Transverse colon (tissue), 4 donors: ENCODE results near the gene WDR41. TPM values are rescaled to one million over a fixed set of nuclear protein-coding genes. Genes with fewer than 3 reads are reported as not detected.

Source experiments
- DNase-seq: peaks from one replicate; pipeline ENCODE4 v3.0.0-alpha.2; 2019
- H3K27ac ChIP-seq, 4 donors: fragments of 200-600 bp; sonication (generic); 2 replicates each; pipeline ENCODE4 v1.5.1; 2016 to 2018; ENCODE audit warnings: inconsistent platforms in 4 of 4
- H3K27me3 ChIP-seq: fragments of 200-600 bp; sonication (generic); 2 replicates; pipeline ENCODE4 v1.5.1; 2017; ENCODE audit warnings: inconsistent platforms
- H3K36me3 ChIP-seq, 4 donors: fragments of 200-600 bp; sonication (generic); 2 replicates each; pipeline ENCODE4 v1.5.1; 2017 to 2019; ENCODE audit warnings: inconsistent platforms in 4 of 4
- H3K4me1 ChIP-seq, 4 donors: fragments of 200-600 bp; sonication (generic); 2 replicates each; pipeline ENCODE4 v1.5.1; 2017 to 2020; ENCODE audit warnings: inconsistent platforms in 4 of 4
- H3K4me3 ChIP-seq, 4 donors: fragments of 200-600 bp; sonication (generic); 1 replicate in 1 of 4; 2 replicates in 3 of 4; pipeline versions ENCODE4 v1.5.1 to v1.6.1; 2017 to 2019; ENCODE audit warnings: inconsistent platforms in 4 of 4
- H3K9me3 ChIP-seq, 2 donors: fragments of 200-600 bp; sonication (generic); 2 replicates each; pipeline ENCODE4 v1.5.1; 2017 to 2019; ENCODE audit warnings: inconsistent platforms in 2 of 2
- EP300 ChIP-seq: sonication (generic); formaldehyde crosslinking; IDR thresholded peaks from one replicate; pipeline ENCODE4 v1.6.1; 2017; ENCODE audit warnings: antibody characterized with exemption, low read depth
- POLR2A ChIP-seq: fragments of 450-650 bp; IDR thresholded peaks from one replicate; pipeline ENCODE4 v1.6.1; 2016; ENCODE audit warnings: antibody characterized with exemption, mild to moderate bottlenecking, moderate library complexity
- POLR2AphosphoS5 ChIP-seq, 3 donors: sonication (generic); formaldehyde crosslinking; IDR thresholded peaks; one replicate each; pipeline ENCODE4 v1.6.1; 2016; ENCODE audit warnings: antibody characterized with exemption in 3 of 3
- WGBS, 2 donors: methylation state at CpG; one replicate each; pipeline ENCODE4 v1.1.5; 2018; ENCODE audit warnings: low coverage in 1 of 2; 5-methylcytosine and 5-hydroxymethylcytosine counted together
- in situ Hi-C, 4 donors: fragments of 200-750 bp; cut with MboI; loops; one replicate each; pipeline versions ENCODE4 v1.15.0 to v1.15.1; 2017; ENCODE audit warnings: low sequenced_read_pairs in 3 of 4, low pct_ligation_motif_present in 1 of 4, low pct_unique_long_range_greater_than_20kb in 1 of 4
- intact Hi-C: fragments of 100-400 bp; cut with DNase I; formaldehyde crosslinking; loops from one replicate; pipeline ENCODE4 v1.15.1; 2023; ENCODE audit warnings: low total_unique reads
- total RNA-seq, 4 donors: library from RNA; depleted of rRNA; stranded (reverse); fragments of >200 nt; gene quantifications; one replicate each; pipeline ENCODE4 v1.1.0, GENCODE V29; 2016
- TF ChIP-seq, protein P1 (sequence below), 5 experiments: fragments of 200-600 bp in 3 of 5; fragments of 450-650 bp in 2 of 5; sonication (generic) in 3 of 5; IDR thresholded peaks; 1 replicate in 2 of 5; 2 replicates in 3 of 5; pipeline ENCODE4 v1.5.1; 2016 to 2017; ENCODE audit warnings: antibody characterized with exemption in 5 of 5, inconsistent platforms in 3 of 5, mild to moderate bottlenecking in 2 of 5, moderate library complexity in 1 of 5

The WDR41 gene
- total RNA-seq, 4 donors from 2014 or later = 1.1 to 33.7 (median 21.2) TPM

DNA sequence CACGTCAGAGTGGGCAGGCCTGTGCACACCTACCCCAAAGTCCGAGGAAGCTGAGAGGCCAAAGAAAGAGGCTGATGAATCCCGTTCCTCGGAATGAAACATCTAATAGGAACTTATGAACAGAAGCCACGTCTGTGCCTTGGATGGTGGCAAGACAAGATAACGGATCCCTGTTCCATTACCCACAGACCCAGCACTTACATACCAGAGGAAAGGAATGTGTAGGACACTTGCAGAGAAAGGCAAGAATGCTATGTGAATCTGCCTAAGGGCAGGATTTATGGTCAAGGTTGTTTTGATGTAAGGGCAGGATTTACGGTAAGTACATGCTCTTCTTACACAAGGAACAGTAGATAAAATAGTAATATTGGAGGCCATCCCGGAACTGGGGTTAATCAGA, 93.2 kb downstream of the WDR41 start:
- in situ Hi-C loops (no loop called here), intact Hi-C loops (no loop called here)
- H3K27me3 ChIP-seq = no peaks in the 10 kb centered on the region
- TF ChIP-seq POLR2AphosphoS5 (IDR thresholded peaks at IDR 0.05) = no peak
- no peak for TF ChIP-seq EP300
- H3K4me3 ChIP-seq = no peak overlapping the region
- H3K36me3 ChIP-seq = no peaks in the 10 kb centered on the region
- DNase-seq = no peak
- H3K9me3 ChIP-seq = no peaks in the 10 kb centered on the region
- 63 to 83% methylated on average over 4 to 8 of the region's 8 CpGs for WGBS, 2 donors
- H3K27ac ChIP-seq = no peak overlapping the region
- H3K4me1 ChIP-seq = no peaks in the 10 kb centered on the region

DNA sequence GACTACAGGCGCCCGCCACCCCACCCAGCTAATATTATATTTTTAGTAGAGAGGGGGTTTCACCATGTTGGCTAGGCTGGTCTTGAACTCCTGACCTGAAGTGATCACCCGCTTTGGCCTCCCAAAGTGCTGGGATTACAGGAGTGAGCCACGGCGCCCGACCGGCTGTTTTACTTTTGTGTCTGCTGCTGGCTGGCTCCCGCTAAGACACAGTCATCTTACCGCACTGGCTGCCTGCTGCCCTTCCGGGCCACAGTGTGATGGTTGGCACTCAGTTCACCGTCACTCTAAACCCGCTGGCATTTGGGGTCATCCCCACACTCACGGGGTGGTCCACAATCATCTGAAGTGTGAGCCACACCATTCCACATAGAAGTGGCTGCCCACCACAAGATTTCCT, 93.7 kb downstream of the WDR41 start:
- TF ChIP-seq EP300 (no peak), POLR2AphosphoS5 (IDR thresholded peaks at IDR 0.05) (no peak), POLR2A (no peak)
- TF ChIP-seq, protein P1, sequence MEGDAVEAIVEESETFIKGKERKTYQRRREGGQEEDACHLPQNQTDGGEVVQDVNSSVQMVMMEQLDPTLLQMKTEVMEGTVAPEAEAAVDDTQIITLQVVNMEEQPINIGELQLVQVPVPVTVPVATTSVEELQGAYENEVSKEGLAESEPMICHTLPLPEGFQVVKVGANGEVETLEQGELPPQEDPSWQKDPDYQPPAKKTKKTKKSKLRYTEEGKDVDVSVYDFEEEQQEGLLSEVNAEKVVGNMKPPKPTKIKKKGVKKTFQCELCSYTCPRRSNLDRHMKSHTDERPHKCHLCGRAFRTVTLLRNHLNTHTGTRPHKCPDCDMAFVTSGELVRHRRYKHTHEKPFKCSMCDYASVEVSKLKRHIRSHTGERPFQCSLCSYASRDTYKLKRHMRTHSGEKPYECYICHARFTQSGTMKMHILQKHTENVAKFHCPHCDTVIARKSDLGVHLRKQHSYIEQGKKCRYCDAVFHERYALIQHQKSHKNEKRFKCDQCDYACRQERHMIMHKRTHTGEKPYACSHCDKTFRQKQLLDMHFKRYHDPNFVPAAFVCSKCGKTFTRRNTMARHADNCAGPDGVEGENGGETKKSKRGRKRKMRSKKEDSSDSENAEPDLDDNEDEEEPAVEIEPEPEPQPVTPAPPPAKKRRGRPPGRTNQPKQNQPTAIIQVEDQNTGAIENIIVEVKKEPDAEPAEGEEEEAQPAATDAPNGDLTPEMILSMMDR (IDR thresholded peaks at IDR 0.05) = no peak
- no peaks in the 10 kb centered on the region for H3K36me3 ChIP-seq
- no peaks in the 10 kb centered on the region for H3K9me3 ChIP-seq
- WGBS, 2 donors = 96% methylated on average over 5 to 13 of the region's 13 CpGs
- intact Hi-C loops = no loop called here
- no peak overlapping the region for H3K27ac ChIP-seq
- in situ Hi-C loops = no loop called here
- DNase-seq = no peak
- no peaks in the 10 kb centered on the region for H3K4me1 ChIP-seq
- H3K27me3 ChIP-seq = no peaks in the 10 kb centered on the region
- H3K4me3 ChIP-seq = no peak overlapping the region

DNA sequence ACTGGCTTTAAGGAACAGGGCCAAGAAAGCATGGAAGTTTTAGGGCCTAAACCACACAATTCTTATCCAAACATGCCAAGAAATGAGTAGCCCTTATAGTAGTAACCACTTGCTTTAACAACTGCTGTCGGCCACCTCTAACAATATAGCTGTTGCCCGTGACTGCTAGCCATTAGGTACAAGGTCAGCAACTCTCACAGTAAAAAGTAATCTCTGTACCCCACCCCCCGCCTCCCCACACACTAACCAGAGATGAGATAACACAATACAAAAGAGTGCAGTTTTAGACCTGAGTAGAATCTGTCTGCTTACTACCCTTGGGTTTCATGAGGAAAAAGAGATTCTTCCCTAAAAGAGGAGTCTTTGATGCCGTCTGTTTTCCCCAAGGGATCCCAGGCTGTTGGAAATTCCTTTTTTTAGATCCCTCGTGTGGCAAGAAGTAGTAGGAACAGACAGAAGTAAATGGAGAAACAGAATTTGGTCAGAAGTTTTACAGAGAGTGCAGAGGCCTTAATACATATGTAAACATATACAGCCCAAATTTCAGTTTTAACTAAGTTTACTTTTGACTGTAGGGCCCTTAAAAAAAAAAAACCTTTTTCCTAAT, 94.3 kb downstream of the WDR41 start:
- in situ Hi-C loops = no loop called here
- WGBS, 2 donors = 75 to 89% methylated on average over 2 to 5 of the region's 5 CpGs
- H3K9me3 ChIP-seq = no peaks in the 10 kb centered on the region
- no peaks in the 10 kb centered on the region for H3K4me1 ChIP-seq
- intact Hi-C loops = no loop called here
- TF ChIP-seq, protein P1 (IDR thresholded peaks at IDR 0.05) = no peak
- TF ChIP-seq POLR2A (no peak), POLR2AphosphoS5 (IDR thresholded peaks at IDR 0.05) (no peak), EP300 (no peak)
- H3K36me3 ChIP-seq = no peaks in the 10 kb centered on the region
- no peaks in the 10 kb centered on the region for H3K27me3 ChIP-seq
- no peak overlapping the region for H3K27ac ChIP-seq
- H3K4me3 ChIP-seq = no peak overlapping the region
- no peak for DNase-seq

DNA sequence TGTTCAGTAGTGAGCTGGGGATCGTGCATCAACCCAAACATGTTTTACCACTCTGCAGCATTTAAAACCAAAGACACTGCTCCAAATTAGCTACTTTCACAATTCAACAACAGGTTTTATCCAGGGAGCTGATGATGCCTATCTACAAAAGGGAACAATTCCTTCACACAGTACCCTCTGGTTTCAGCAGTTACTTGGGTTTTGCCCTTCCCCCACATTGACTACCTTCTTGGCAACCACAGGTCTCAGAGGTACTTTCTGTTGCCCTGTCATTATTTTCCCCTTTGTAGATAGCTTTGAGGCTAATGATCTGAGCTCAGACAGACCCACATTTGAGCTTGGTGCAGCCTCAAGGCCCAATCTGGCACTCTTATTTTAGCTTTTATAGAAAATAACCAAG, 96.1 kb downstream of the WDR41 start:
- H3K36me3 ChIP-seq = no peaks in the 10 kb centered on the region
- TF ChIP-seq, protein P1 (IDR thresholded peaks at IDR 0.05) = no peak
- no peak for TF ChIP-seq POLR2A
- no peak for TF ChIP-seq EP300
- TF ChIP-seq POLR2AphosphoS5 (IDR thresholded peaks at IDR 0.05) = no peak
- H3K27ac ChIP-seq = no peak overlapping the region
- DNase-seq = no peak
- H3K4me3 ChIP-seq = no peak overlapping the region
- in situ Hi-C loops = no loop called here
- no peaks in the 10 kb centered on the region for H3K9me3 ChIP-seq
- 81% methylated on average over 1 of the region's 1 CpG; no CpG with 5 or more reads in 1 of the 2 donors for WGBS, 2 donors
- no peaks in the 10 kb centered on the region for H3K4me1 ChIP-seq
- H3K27me3 ChIP-seq = no peaks in the 10 kb centered on the region
- intact Hi-C loops = no loop called here
